K562 (cell line): Measurements from ENCODE around the gene MATK. TPM values are rescaled to one million over a fixed set of nuclear protein-coding genes. Genes with fewer than 3 reads are reported as not detected.

Experiments
- CCNT2 ChIP-seq: IDR thresholded peaks from 2 replicates; pipeline ENCODE4 v1.6.1; 2011; ENCODE audit warnings: borderline replicate concordance, low read depth, mild to moderate bottlenecking, moderate library complexity, mixed read lengths, low read length; ENCODE audit not compliant: insufficient read length; ENCODE audit errors: extremely low read depth
- FOS ChIP-seq: IDR thresholded peaks from 3 replicates; pipeline ENCODE4 v1.6.1; 2011; ENCODE audit not compliant: insufficient read length; ENCODE audit errors: extremely low read depth
- GTF2B ChIP-seq: IDR thresholded peaks from 2 replicates; pipeline ENCODE4 v1.6.1; 2011; ENCODE audit not compliant: insufficient read length; ENCODE audit errors: extremely low read depth
- HINFP ChIP-seq: fragments of 450-650 bp; conservative IDR thresholded peaks from 2 replicates; pipeline ENCODE4 v1.6.1; 2016; ENCODE audit warnings: missing genetic modification characterization, low read depth, mild to moderate bottlenecking, control low read depth, missing compliant biosample characterization
- HMG20B ChIP-seq: fragments of 250-450 bp; sonication (Bioruptor Pico); IDR thresholded peaks from 2 replicates; pipeline ENCODE4 v1.5.0; 2021; ENCODE audit warnings: mild to moderate bottlenecking
- KAT7 ChIP-seq: sonication (generic); formaldehyde crosslinking; IDR thresholded peaks from 2 replicates; pipeline ENCODE4 v1.8.0; 2022; ENCODE audit warnings: missing genetic modification reagents, mild to moderate bottlenecking, borderline replicate concordance
- NFIC ChIP-seq: fragments of 450-650 bp; IDR thresholded peaks from 2 replicates; pipeline ENCODE4 v1.6.1; 2017; ENCODE audit warnings: mild to moderate bottlenecking, inconsistent platforms
- NFYB ChIP-seq: IDR thresholded peaks from 2 replicates; pipeline ENCODE4 v1.6.1; 2011; ENCODE audit warnings: mild to moderate bottlenecking, moderate library complexity; ENCODE audit not compliant: insufficient read length; ENCODE audit errors: extremely low read depth
- PHF21A ChIP-seq: fragments of 450-650 bp; IDR thresholded peaks from 2 replicates; pipeline ENCODE4 v1.6.1; 2017; ENCODE audit warnings: low read depth, borderline replicate concordance
- POLR3G ChIP-seq: IDR thresholded peaks from 2 replicates; pipeline ENCODE4 v1.6.1; 2011; ENCODE audit not compliant: insufficient read length, insufficient replicate concordance; ENCODE audit errors: extremely low read depth
- PURB ChIP-seq: sonication (generic); formaldehyde crosslinking; IDR thresholded peaks from 2 replicates; pipeline ENCODE4 v1.9.0; 2021; ENCODE audit warnings: low read depth, mild to moderate bottlenecking, missing genetic modification reagents
- RBBP5 ChIP-seq: fragments of 200-600 bp; sonication (generic); IDR thresholded peaks from 2 replicates; pipeline ENCODE4 v1.6.1; 2012; ENCODE audit warnings: borderline replicate concordance, mild to moderate bottlenecking, low read length, control low read depth, inconsistent platforms; ENCODE audit not compliant: insufficient read depth, poor library complexity, severe bottlenecking
- RNF2 ChIP-seq: sonication (generic); IDR thresholded peaks from 2 replicates; pipeline ENCODE4 v1.6.1; 2016
- SMC3 ChIP-seq: conservative IDR thresholded peaks from 2 replicates; pipeline ENCODE4 v1.6.1; 2011; ENCODE audit warnings: low read depth, low read length, improper control_type of control experiment; ENCODE audit not compliant: insufficient read depth
- SNIP1 ChIP-seq: fragments of 450-650 bp; IDR thresholded peaks from 2 replicates; pipeline ENCODE4 v1.7.1; 2017; ENCODE audit warnings: low read depth, mild to moderate bottlenecking
- TARDBP ChIP-seq: fragments of 450-650 bp; IDR thresholded peaks from 2 replicates; pipeline ENCODE4 v1.6.1; 2016
- THRA ChIP-seq: fragments of 450-650 bp; IDR thresholded peaks from 2 replicates; pipeline ENCODE4 v1.6.1; 2017; ENCODE audit warnings: mild to moderate bottlenecking, moderate library complexity
- WHSC1 ChIP-seq: IDR thresholded peaks from one replicate; pipeline ENCODE4 v1.6.1; 2012; ENCODE audit warnings: low read length, control low read depth, inconsistent platforms
- ZNF583 ChIP-seq: fragments of 250-450 bp; sonication (Bioruptor Pico); IDR thresholded peaks from 2 replicates; pipeline ENCODE4 v1.4.0; 2020
- ZNF639 ChIP-seq, 2 experiments: fragments of 200-800 bp in 1 of 2; sonication (Bioruptor generic) in 1 of 2; sonication (generic) in 1 of 2; formaldehyde crosslinking in 1 of 2; IDR thresholded peaks in 1 of 2; conservative IDR thresholded peaks in 1 of 2; 2 replicates each; pipeline versions ENCODE4 v1.5.0 to v1.6.1; 2016 to 2020; ENCODE audit warnings: missing compliant biosample characterization in 1 of 2, missing genetic modification characterization in 1 of 2, missing genetic modification reagents in 1 of 2
- ZNF740 ChIP-seq, 3 experiments: fragments of 200-800 bp in 1 of 3; sonication (Bioruptor generic) in 1 of 3; sonication (generic) in 1 of 3; formaldehyde crosslinking in 1 of 3; IDR thresholded peaks; 2 replicates each; pipeline versions ENCODE4 v1.6.1 to v1.8.0; 2016 to 2022; ENCODE audit warnings: mild to moderate bottlenecking in 2 of 3, missing compliant biosample characterization in 2 of 3, missing genetic modification characterization in 2 of 3, missing genetic modification reagents in 1 of 3
- polyA plus RNA-seq, 8 experiments: library from polyadenylated mRNA; depleted of rRNA in 4 of 8; stranded (reverse) in 5 of 8; unstranded in 3 of 8; fragments of >200 nt; fragmentation: Nextera tagmentation in 2 of 8; fragmentation: Illumina TruSeq in 1 of 8; extraction: Ambion mirVana in 2 of 8; extraction: Trizol in 1 of 8; gene quantifications; 2 replicates each; pipeline versions ENCODE4 v1.2.1 to v1.2.3, GENCODE V29; 2011 to 2014; ENCODE audit warnings: inconsistent platforms in 1 of 8, missing spikeins in 1 of 8
- total RNA-seq, 7 experiments: library from RNA; depleted of rRNA in 6 of 7; stranded (reverse); fragments of >200 nt in 6 of 7; fragmentation: Illumina TruSeq in 2 of 7; extraction: Trizol in 2 of 7; gene quantifications; 2 replicates each; pipeline versions ENCODE4 v1.2.1 to v1.2.3, GENCODE V29; 2011 to 2021; ENCODE audit warnings: low replicate concordance in 1 of 7

The MATK gene
- total and polyA plus RNA-seq, 9 of the 15 experiments (the other 6 are each of a cell fraction or from before 2014, with no cell fraction given), result 0.08 to 41.5 (median 21.4) TPM

GRCh38 chr19:3785938-3786824 is at the start of gene MATK (continued):
- TF ChIP-seq HINFP (tag) (no peak), TARDBP (no peak), RNF2 (no peak), ZNF740 (CRISPR knock-in tag; IDR thresholded peaks at IDR 0.05) (no peak), ZNF740 (tag; IDR thresholded peaks at IDR 0.05) (no peak), GTF2B (no peak), PHF21A (no peak), FOS (no peak), PURB (CRISPR knock-in tag) (no peak), NFYB (no peak), WHSC1 (no peak), KAT7 (CRISPR knock-in tag) (no peak), ZNF639 (CRISPR knock-in tag; conservative IDR thresholded peaks at IDR 0.05 in 1 of 2, IDR thresholded peaks at IDR 0.05 in 1 of 2) (peak in 1 of 2 experiments; percentile 51; a peak in 1 of 4 replicates), THRA (no peak), POLR3G (no peak), NFIC (no peak), RBBP5 (no peak), ZNF583 (CRISPR knock-in tag) (no peak), HMG20B (CRISPR knock-in tag) (no peak), SMC3 (no peak), CCNT2 (no peak), SNIP1 (no peak)
